ENCODE measurements around the gene ART1. TPM values are rescaled to one million over a fixed set of nuclear protein-coding genes. Genes with fewer than 3 reads are reported as not detected.

The ART1 gene
- not detected in 2 replicates for total RNA-seq

GRCh38 chr11:3644817-3645235, at the start of gene ART1:
Gene ART1, plus strand, starts transcription at chr11:3645128. Its CDS starts 14,086 bp downstream, at chr11:3659214.

GRCh38 chr11:3641701-3642070, 3.2 kb upstream of the ART1 start, which contains the start of gene ART5:
Gene ART5, minus strand, starts transcription at chr11:3641992. Its CDS starts 130 bp downstream, at chr11:3641862.

GRCh38 chr11:3671334-3672254, 26.7 kb downstream of the ART1 start, which contains the start of gene CHRNA10:
Gene CHRNA10, minus strand, starts transcription at chr11:3671384. Its CDS starts 72 bp downstream, at chr11:3671312.

Other genes starting within 250 kb of the ART1 start
- not detected in 2 replicates for gene ART5, start 3.1 kb upstream of the ART1 start, total RNA-seq
- gene CHRNA10, start 26.3 kb downstream of the ART1 start, total RNA-seq: 0.97 TPM in 1 of 2 replicates, not detected in the other
- 67.3 and 75.0 TPM in 2 replicates for gene NUP98, start 152.4 kb downstream of the ART1 start, total RNA-seq
- 7.3 and 11.2 TPM in 2 replicates for gene PGAP2, start 163.4 kb downstream of the ART1 start, total RNA-seq
- gene RHOG, start 195.8 kb downstream of the ART1 start, total RNA-seq: 36.5 and 53.3 TPM in 2 replicates
- 20.4 and 30.5 TPM in 2 replicates for gene STIM1, start 210.5 kb downstream of the ART1 start, total RNA-seq

Data from cardiac atrium fibroblast (primary cell).